Fibroblast of lung (primary cell): Measurements from ENCODE around the gene TRIM40. TPM values are rescaled to one million over a fixed set of nuclear protein-coding genes. Genes with fewer than 3 reads are reported as not detected.
"Not testable (repeated sequence)": the region's sequence is repeated elsewhere in the genome, so short reads cannot be mapped to it uniquely, and the experiment has no call there.

Experiments used
- DNase-seq, 2 donors: peaks; one replicate each; pipeline versions ENCODE4 v3.0.0 to v3.0.0-alpha.2; 2010; ENCODE audit warnings: low read depth in 2 of 2
- H2AFZ ChIP-seq: 2 replicates; pipeline ENCODE4 v1.5.1; 2012; ENCODE audit warnings: low read length, control low read depth, inconsistent platforms
- H3K27ac ChIP-seq: 2 replicates; pipeline ENCODE4 v1.5.1; 2011; ENCODE audit warnings: low read length, control low read depth; ENCODE audit not compliant: insufficient read depth
- H3K27me3 ChIP-seq: 2 replicates; pipeline ENCODE4 v1.5.1; 2011; ENCODE audit warnings: mild to moderate bottlenecking, low read length; ENCODE audit not compliant: control insufficient read depth, insufficient read depth
- H3K36me3 ChIP-seq: 2 replicates; pipeline ENCODE4 v1.5.1; 2011; ENCODE audit warnings: low read length; ENCODE audit not compliant: control insufficient read depth, insufficient read depth
- H3K4me1 ChIP-seq: 2 replicates; pipeline ENCODE4 v1.5.1; 2011; ENCODE audit warnings: low read length; ENCODE audit not compliant: control insufficient read depth, insufficient read depth; ENCODE audit errors: extremely low read depth
- H3K4me2 ChIP-seq: 2 replicates; pipeline ENCODE4 v1.5.1; 2011; ENCODE audit warnings: low read length, control low read depth; ENCODE audit not compliant: insufficient read depth; ENCODE audit errors: extremely low read depth
- H3K4me3 ChIP-seq, 4 experiments: fragments of 200-600 bp in 1 of 4; sonication (generic) in 1 of 4; replicated peaks in 1 of 4; 2 replicates each; pipeline ENCODE4 v1.5.1; 2011 to 2016; ENCODE audit warnings: low read length in 4 of 4, low read depth in 3 of 4, mild to moderate bottlenecking in 3 of 4, control low read depth in 2 of 4, inconsistent platforms in 1 of 4, mixed read lengths in 1 of 4; ENCODE audit not compliant: insufficient read depth in 1 of 4; ENCODE audit errors: control extremely low read depth in 1 of 4
- H3K79me2 ChIP-seq: 2 replicates; pipeline ENCODE4 v1.5.1; 2012; ENCODE audit warnings: mild to moderate bottlenecking, low read length, inconsistent platforms; ENCODE audit not compliant: control insufficient read depth, insufficient read depth
- H3K9ac ChIP-seq: 2 replicates; pipeline ENCODE4 v1.5.1; 2011; ENCODE audit warnings: mild to moderate bottlenecking, low read length, control low read depth; ENCODE audit not compliant: insufficient read depth
- H3K9me3 ChIP-seq: 2 replicates; pipeline ENCODE4 v1.5.1; 2012; ENCODE audit warnings: low read depth, low read length; ENCODE audit not compliant: control insufficient read depth, insufficient read depth
- H4K20me1 ChIP-seq: 2 replicates; pipeline ENCODE4 v1.5.1; 2011; ENCODE audit warnings: low read length; ENCODE audit not compliant: control insufficient read depth, insufficient read depth; ENCODE audit errors: extremely low read depth
- CTCF ChIP-seq, 2 donors: IDR thresholded peaks in 1 of 2; conservative IDR thresholded peaks in 1 of 2; 1 replicate in 1 of 2; 2 replicates in 1 of 2; pipeline ENCODE4 v1.5.1; 2011 to 2012; ENCODE audit warnings: low read length in 2 of 2, control low read depth in 1 of 2, inconsistent platforms in 1 of 2, low read depth in 1 of 2, mild to moderate bottlenecking in 1 of 2
- EZH2 ChIP-seq: IDR thresholded peaks from 2 replicates; pipeline ENCODE4 v1.5.1; 2012; ENCODE audit warnings: low read length, control low read depth, mild to moderate bottlenecking; ENCODE audit errors: missing control alignments
- polyA plus RNA-seq, 2 donors: library from polyadenylated mRNA; depleted of rRNA in 1 of 2; stranded (reverse) in 1 of 2; unstranded in 1 of 2; fragments of >200 nt; gene quantifications; 2 replicates each; pipeline ENCODE4 v1.2.1, GENCODE V29; 2011 to 2012; ENCODE audit warnings: missing spikeins in 1 of 2
- total RNA-seq: library from RNA; depleted of rRNA; stranded (reverse); fragments of >200 nt; gene quantifications from 2 replicates; pipeline ENCODE4 v1.2.1, GENCODE V29; 2014

TRIM40 gene
- total and polyA plus RNA-seq, 2 donors (not counting 1 experiment from before 2014, with no cell fraction given): not detected

GRCh38 chr6:30163918-30164654 is 28.1 kb downstream of the TRIM40 start:
- no peak overlapping the region for H3K27ac ChIP-seq
- H3K4me1 ChIP-seq: no peaks in the 10 kb centered on the region
- DNase-seq: no peak
- no peak overlapping the region for H3K9ac ChIP-seq
- H3K79me2 ChIP-seq: no peaks in the 10 kb centered on the region
- H3K36me3 ChIP-seq: no peaks in the 10 kb centered on the region
- H2AFZ ChIP-seq: no peak overlapping the region
- H3K9me3 ChIP-seq: no peaks in the 10 kb centered on the region
- no peak overlapping the region for H3K4me3 ChIP-seq
- H3K27me3 ChIP-seq: peaks cover 17% of the 10 kb centered on the region
- TF ChIP-seq CTCF (conservative IDR thresholded peaks at IDR 0.05 in 1 of 2, IDR thresholded peaks at IDR 0.05 in 1 of 2; ENCODE audit: low read depth in 1 of 2, low read length in 2 of 2) (no peak), EZH2 (no peak)
- no peaks in the 10 kb centered on the region for H4K20me1 ChIP-seq
- no peak overlapping the region for H3K4me2 ChIP-seq

- DNase-seq: no peak
- Histone ChIP-seq H3K4me2 (no peak overlapping the region), H3K4me3 (no peak overlapping the region), H3K4me1 (no peaks in the 10 kb centered on the region), H3K36me3 (no peaks in the 10 kb centered on the region), H3K27ac (no peak overlapping the region), H3K27me3 (peaks cover 19% of the 10 kb centered on the region), H2AFZ (no peak overlapping the region), H3K9me3 (no peaks in the 10 kb centered on the region), H3K79me2 (no peaks in the 10 kb centered on the region), H3K9ac (no peak overlapping the region), H4K20me1 (no peaks in the 10 kb centered on the region)
- TF ChIP-seq CTCF (conservative IDR thresholded peaks at IDR 0.05 in 1 of 2, IDR thresholded peaks at IDR 0.05 in 1 of 2; ENCODE audit: low read depth in 1 of 2, low read length in 2 of 2) (no peak), EZH2 (no peak)
Measured at GRCh38 chr6:30164714-30165113, 28.8 kb downstream of the TRIM40 start.

GRCh38 chr6:30165238-30165637 is 29.3 kb downstream of the TRIM40 start:
- not testable (repeated sequence) for H3K4me3 ChIP-seq, H3K27ac ChIP-seq, H3K36me3 ChIP-seq, H4K20me1 ChIP-seq, H3K9me3 ChIP-seq, H3K9ac ChIP-seq, H3K4me2 ChIP-seq, DNase-seq, H2AFZ ChIP-seq, H3K4me1 ChIP-seq, H3K79me2 ChIP-seq
- peaks cover 19% of the 10 kb centered on the region for H3K27me3 ChIP-seq
